DND-41 (cell line): ENCODE data around the gene SLC25A13.

Experiments used
- ATAC-seq: fragments of 200-7000 bp; cut with Tn5 transposase; 3 replicates; pipeline ENCODE4 v1.9.1; 2021; ENCODE audit warnings: low read depth; ENCODE audit not compliant: insufficient read depth
- DNase-seq: peaks from one replicate; pipeline ENCODE4 v3.0.0-alpha.2; 2020
- H2AFZ ChIP-seq: 2 replicates; pipeline ENCODE4 v1.6.0; 2012; ENCODE audit warnings: low read depth, low read length
- H3K27ac ChIP-seq: 2 replicates; pipeline ENCODE4 v1.5.1; 2012; ENCODE audit warnings: low read length, inconsistent platforms
- H3K27me3 ChIP-seq: fragments of 200-600 bp; sonication (generic); 2 replicates; pipeline ENCODE4 v1.6.0; 2012; ENCODE audit warnings: low read length, mild to moderate bottlenecking, inconsistent platforms; ENCODE audit not compliant: insufficient read depth, poor library complexity
- H3K36me3 ChIP-seq: 2 replicates; pipeline ENCODE4 v1.5.1; 2012; ENCODE audit warnings: low read length, inconsistent platforms; ENCODE audit not compliant: insufficient read depth
- H3K4me1 ChIP-seq: 2 replicates; pipeline ENCODE4 v1.5.1; 2012; ENCODE audit warnings: mild to moderate bottlenecking, low read length; ENCODE audit not compliant: insufficient read depth
- H3K4me2 ChIP-seq: 2 replicates; pipeline ENCODE4 v1.6.0; 2012; ENCODE audit warnings: mild to moderate bottlenecking, moderate library complexity, low read length, inconsistent platforms; ENCODE audit not compliant: insufficient read depth
- H3K4me3 ChIP-seq, 2 experiments: fragments of 200-600 bp in 1 of 2; shearing (Covaris generic) in 1 of 2; 2 replicates each; pipeline ENCODE4 v1.5.1; 2012 to 2016; ENCODE audit warnings: inconsistent platforms in 2 of 2, low read length in 2 of 2, mild to moderate bottlenecking in 2 of 2, low read depth in 1 of 2, moderate library complexity in 1 of 2
- H3K79me2 ChIP-seq: 2 replicates; pipeline ENCODE4 v1.6.0; 2012; ENCODE audit warnings: low read length, inconsistent platforms; ENCODE audit not compliant: insufficient read depth
- H3K9ac ChIP-seq: 2 replicates; pipeline ENCODE4 v1.6.0; 2012; ENCODE audit warnings: low read depth, mild to moderate bottlenecking, inconsistent platforms, low read length, moderate library complexity
- H3K9me3 ChIP-seq: 2 replicates; pipeline ENCODE4 v1.5.1; 2012; ENCODE audit warnings: low read length, moderate library complexity, mild to moderate bottlenecking, inconsistent platforms; ENCODE audit not compliant: insufficient read depth, severe bottlenecking
- H4K20me1 ChIP-seq: 2 replicates; pipeline ENCODE4 v1.6.0; 2012; ENCODE audit warnings: low read length; ENCODE audit not compliant: insufficient read depth
- EZH2 ChIP-seq: IDR thresholded peaks from 3 replicates; pipeline ENCODE4 v1.6.1; 2012; ENCODE audit warnings: borderline replicate concordance, low read depth, mild to moderate bottlenecking, moderate library complexity, low read length, inconsistent platforms; ENCODE audit not compliant: severe bottlenecking
- TF ChIP-seq, protein P1 (sequence below): IDR thresholded peaks from 2 replicates; pipeline ENCODE4 v1.5.1; 2012; ENCODE audit warnings: borderline replicate concordance, low read length, moderate library complexity, mild to moderate bottlenecking; ENCODE audit not compliant: poor library complexity, severe bottlenecking; ENCODE audit errors: extremely low read depth

SLC25A13 gene

GRCh38 chr7:96276019-96276418, 45.9 kb downstream of the SLC25A13 start:
- no peak for TF ChIP-seq EZH2
- TF ChIP-seq, protein P1, sequence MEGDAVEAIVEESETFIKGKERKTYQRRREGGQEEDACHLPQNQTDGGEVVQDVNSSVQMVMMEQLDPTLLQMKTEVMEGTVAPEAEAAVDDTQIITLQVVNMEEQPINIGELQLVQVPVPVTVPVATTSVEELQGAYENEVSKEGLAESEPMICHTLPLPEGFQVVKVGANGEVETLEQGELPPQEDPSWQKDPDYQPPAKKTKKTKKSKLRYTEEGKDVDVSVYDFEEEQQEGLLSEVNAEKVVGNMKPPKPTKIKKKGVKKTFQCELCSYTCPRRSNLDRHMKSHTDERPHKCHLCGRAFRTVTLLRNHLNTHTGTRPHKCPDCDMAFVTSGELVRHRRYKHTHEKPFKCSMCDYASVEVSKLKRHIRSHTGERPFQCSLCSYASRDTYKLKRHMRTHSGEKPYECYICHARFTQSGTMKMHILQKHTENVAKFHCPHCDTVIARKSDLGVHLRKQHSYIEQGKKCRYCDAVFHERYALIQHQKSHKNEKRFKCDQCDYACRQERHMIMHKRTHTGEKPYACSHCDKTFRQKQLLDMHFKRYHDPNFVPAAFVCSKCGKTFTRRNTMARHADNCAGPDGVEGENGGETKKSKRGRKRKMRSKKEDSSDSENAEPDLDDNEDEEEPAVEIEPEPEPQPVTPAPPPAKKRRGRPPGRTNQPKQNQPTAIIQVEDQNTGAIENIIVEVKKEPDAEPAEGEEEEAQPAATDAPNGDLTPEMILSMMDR, result no peak
- no peaks in the 10 kb centered on the region for H4K20me1 ChIP-seq
- no peak for ATAC-seq
- no peak overlapping the region for H3K4me2 ChIP-seq
- no peak overlapping the region for H3K27ac ChIP-seq
- H2AFZ ChIP-seq, result no peak overlapping the region
- no peak overlapping the region for H3K4me3 ChIP-seq
- H3K9ac ChIP-seq, result no peak overlapping the region
- H3K9me3 ChIP-seq, result no peaks in the 10 kb centered on the region
- H3K27me3 ChIP-seq, result no peaks in the 10 kb centered on the region
- H3K4me1 ChIP-seq, result no peaks in the 10 kb centered on the region
- no peak for DNase-seq
- H3K36me3 ChIP-seq, result no peaks in the 10 kb centered on the region
- H3K79me2 ChIP-seq, result no peaks in the 10 kb centered on the region

- TF ChIP-seq, protein P1, result no peak
- TF ChIP-seq EZH2, result no peak
- Histone ChIP-seq H3K4me1 (no peaks in the 10 kb centered on the region), H3K27ac (no peak overlapping the region), H3K79me2 (no peaks in the 10 kb centered on the region), H3K27me3 (no peaks in the 10 kb centered on the region), H3K36me3 (no peaks in the 10 kb centered on the region), H3K4me2 (no peak overlapping the region), H3K9ac (no peak overlapping the region), H2AFZ (no peak overlapping the region), H3K9me3 (no peaks in the 10 kb centered on the region), H4K20me1 (no peaks in the 10 kb centered on the region), H3K4me3 (no peak overlapping the region)
- ATAC-seq (no peak), DNase-seq (no peak)
Measured at GRCh38 chr7:96273716-96274115, 48.2 kb downstream of the SLC25A13 start.

GRCh38 chr7:96269246-96269994, 52.5 kb downstream of the SLC25A13 start:
- TF ChIP-seq, protein P1, result no peak
- TF ChIP-seq EZH2, result no peak
- ATAC-seq, result no peak

More at GRCh38 chr7:96269246-96269994, 52.5 kb downstream of the SLC25A13 start:
- no peaks in the 10 kb centered on the region for H4K20me1 ChIP-seq
- no peaks in the 10 kb centered on the region for H3K27me3 ChIP-seq
- H3K4me1 ChIP-seq, result no peaks in the 10 kb centered on the region
- no peaks in the 10 kb centered on the region for H3K79me2 ChIP-seq
- H3K36me3 ChIP-seq, result no peaks in the 10 kb centered on the region
- H3K27ac ChIP-seq, result no peak overlapping the region
- H3K9ac ChIP-seq, result no peak overlapping the region
- DNase-seq, result no peak
- H3K4me3 ChIP-seq, result no peak overlapping the region
- no peak overlapping the region for H3K4me2 ChIP-seq
- no peak overlapping the region for H2AFZ ChIP-seq
- H3K9me3 ChIP-seq, result no peaks in the 10 kb centered on the region
